Kidney epithelial cell (primary cell): ENCODE measurements around the gene TTLL11. TPM values are rescaled to one million over a fixed set of nuclear protein-coding genes. Genes with fewer than 3 reads are reported as not detected.
"Not testable (repeated sequence)": the region's sequence is repeated elsewhere in the genome, so short reads cannot be mapped to it uniquely, and the experiment has no call there.

Source experiments
- DNase-seq: peaks from one replicate; pipeline ENCODE4 v3.0.0-alpha.2; 2010; ENCODE audit warnings: low read depth
- H3K27me3 ChIP-seq: 2 replicates; pipeline ENCODE4 v1.6.0; 2011; ENCODE audit warnings: low read length; ENCODE audit not compliant: control insufficient read depth, insufficient read depth
- H3K36me3 ChIP-seq: 2 replicates; pipeline ENCODE4 v1.5.1; 2011; ENCODE audit warnings: low read length; ENCODE audit not compliant: control insufficient read depth, insufficient read depth
- H3K4me3 ChIP-seq: 2 replicates; pipeline ENCODE4 v1.5.1; 2011; ENCODE audit warnings: low read depth, mild to moderate bottlenecking, control low read depth, low read length
- CTCF ChIP-seq: IDR thresholded peaks from 2 replicates; pipeline ENCODE4 v1.5.1; 2011; ENCODE audit warnings: mild to moderate bottlenecking, moderate library complexity, low read length, control low read depth, inconsistent platforms; ENCODE audit not compliant: insufficient read depth, poor library complexity, severe bottlenecking
- total RNA-seq: library from RNA; depleted of rRNA; stranded (reverse); fragments of >200 nt; gene quantifications from 2 replicates; pipeline ENCODE4 v1.2.3, GENCODE V29; 2015

The TTLL11 gene
- total RNA-seq, 1 donor from 2014 or later = 4.2 TPM

- no peak overlapping the region for H3K4me3 ChIP-seq
- no peak for TF ChIP-seq CTCF
- no peaks in the 10 kb centered on the region for H3K27me3 ChIP-seq
- H3K36me3 ChIP-seq = no peaks in the 10 kb centered on the region
- no peak for DNase-seq
Measured at GRCh38 chr9:122076117-122076516, 17.0 kb downstream of the TTLL11 start.

GRCh38 chr9:122075135-122076030, 17.7 kb downstream of the TTLL11 start:
- H3K36me3 ChIP-seq = no peaks in the 10 kb centered on the region
- H3K4me3 ChIP-seq = no peak overlapping the region

GRCh38 chr9:122071715-122072114, 21.4 kb downstream of the TTLL11 start:
- H3K27me3 ChIP-seq = no peaks in the 10 kb centered on the region
- no peak for DNase-seq
- no peak overlapping the region for H3K4me3 ChIP-seq
- no peak for TF ChIP-seq CTCF
- H3K36me3 ChIP-seq = no peaks in the 10 kb centered on the region

More at GRCh38 chr9:122075135-122076030, 17.7 kb downstream of the TTLL11 start:
- H3K27me3 ChIP-seq = no peaks in the 10 kb centered on the region
- DNase-seq = no peak
- no peak for TF ChIP-seq CTCF

- no peak overlapping the region for H3K4me3 ChIP-seq
- DNase-seq = no peak
- H3K27me3 ChIP-seq = no peaks in the 10 kb centered on the region
- H3K36me3 ChIP-seq = no peaks in the 10 kb centered on the region
- TF ChIP-seq CTCF = no peak
Measured at GRCh38 chr9:122070728-122071515, 22.2 kb downstream of the TTLL11 start.

- H3K36me3 ChIP-seq, H3K27me3 ChIP-seq, H3K4me3 ChIP-seq, DNase-seq: not testable (repeated sequence)
Measured at GRCh38 chr9:122066680-122067079, 26.4 kb downstream of the TTLL11 start.

GRCh38 chr9:122065923-122066629, 27.0 kb downstream of the TTLL11 start:
- TF ChIP-seq CTCF = no peak
- DNase-seq = no peak
- Histone ChIP-seq H3K36me3 (no peaks in the 10 kb centered on the region), H3K4me3 (no peak overlapping the region), H3K27me3 (no peaks in the 10 kb centered on the region)
